ENCODE data around the gene SLC2A13. TPM values are rescaled to one million over a fixed set of nuclear protein-coding genes. Genes with fewer than 3 reads are reported as not detected.

Gene SLC2A13
- total RNA-seq, 1 experiment from 2014 or later = 7.0 TPM

- no peak overlapping the region for H3K18ac ChIP-seq (ENCODE audit: insufficient read length, low read depth, low read length)
- H3K27ac ChIP-seq (ENCODE audit: insufficient read length, low read depth, low read length) = no peak overlapping the region
- H2AK5ac ChIP-seq (ENCODE audit: insufficient read length, low read length) = no peak overlapping the region
- Mint-ChIP-seq H3K4me1 (no peaks in the 10 kb centered on the region), H3K27ac (no peak overlapping the region), H3K27me3 (ENCODE audit: low read depth) (no peaks in the 10 kb centered on the region), H3K9me3 (peaks cover 3 to 9% of the 10 kb centered on the region in 2 experiments; a peak in 3 of 5 replicates), H3K36me3 (ENCODE audit: insufficient read depth in 1 of 3, low read depth in 3 of 3) (peaks cover 5 to 6% (median 5%) of the 10 kb centered on the region in 3 experiments; a peak in 5 of 7 replicates), H3K4me3 (no peak overlapping the region)
- no peak overlapping the region for H4K5ac ChIP-seq (ENCODE audit: insufficient read length, low read depth, low read length)
- TF ChIP-seq CTCF (conservative IDR thresholded peaks at IDR 0.05) = no peak
- H3K23ac ChIP-seq (ENCODE audit: insufficient read length, low read depth, low read length) = no peak overlapping the region
- H3K79me2 ChIP-seq (ENCODE audit: insufficient read depth, low read length) = no peaks in the 10 kb centered on the region
- no peaks in the 10 kb centered on the region for H3K23me2 ChIP-seq (ENCODE audit: insufficient read length, low read depth, low read length, poor library complexity, severe bottlenecking)
- no peak overlapping the region for H2BK5ac ChIP-seq (ENCODE audit: insufficient read length, low read length)
- H4K91ac ChIP-seq (ENCODE audit: insufficient read length, low read depth, low read length) = no peak overlapping the region
- no peaks in the 10 kb centered on the region for H3K79me1 ChIP-seq (ENCODE audit: insufficient read depth, low read depth, low read length, poor library complexity, severe bottlenecking)
- H4K20me1 ChIP-seq (ENCODE audit: control insufficient read depth, insufficient read depth, insufficient read length) = no peaks in the 10 kb centered on the region
- no peak overlapping the region for H2BK120ac ChIP-seq (ENCODE audit: low read depth, low read length, poor library complexity, severe bottlenecking)
- no peak overlapping the region for H2AFZ ChIP-seq (ENCODE audit: low read length)
- H3K9ac ChIP-seq (ENCODE audit: extremely low read depth, insufficient read length, low read length) = no peak overlapping the region
- no peaks in the 10 kb centered on the region for H3K4me1 ChIP-seq (ENCODE audit: insufficient read depth, low read length)
- no CpG with 5 or more reads among the region's 2 CpGs for WGBS (ENCODE audit: extremely low coverage, insufficient read length, low lambda C conversion rate)
- H2BK15ac ChIP-seq (ENCODE audit: low read depth, low read length) = no peak overlapping the region
- DNase-seq = no peak
- H3K56ac ChIP-seq (ENCODE audit: insufficient read length, low read depth, low read length) = no peak overlapping the region
- no peaks in the 10 kb centered on the region for H3K9me3 ChIP-seq (ENCODE audit: control insufficient read depth, low read depth, low read length)
- H4K8ac ChIP-seq (replicated peaks; ENCODE audit: insufficient read length, low read depth, low read length) = no peak overlapping the region
- H3K4ac ChIP-seq (ENCODE audit: low read depth, low read length) = no peak overlapping the region
- H2BK12ac ChIP-seq (ENCODE audit: insufficient read length, low read depth, low read length) = no peak overlapping the region
- H3K14ac ChIP-seq (ENCODE audit: insufficient read depth, low read length) = no peak overlapping the region
- no peaks in the 10 kb centered on the region for H3K27me3 ChIP-seq (ENCODE audit: insufficient read depth, low read length)
- no peak overlapping the region for H3K4me2 ChIP-seq (ENCODE audit: insufficient read depth, insufficient read length, low read length)
- H2BK20ac ChIP-seq (ENCODE audit: low read depth, low read length, poor library complexity, severe bottlenecking) = no peak overlapping the region
- H3T11ph ChIP-seq (ENCODE audit: low read length) = no peak overlapping the region
Observed at GRCh38 chr12:39966256-39966655, 139.6 kb downstream of the SLC2A13 start.
